H9 (cell line): Measurements from ENCODE around the gene GPC3. TPM values are rescaled to one million over a fixed set of nuclear protein-coding genes. Genes with fewer than 3 reads are reported as not detected.

Experiments used
- DNase-seq: peaks from one replicate; pipeline ENCODE4 v3.0.0-alpha.2; 2017
- H2AFZ ChIP-seq: one replicate; pipeline ENCODE4 v1.6.1; 2013; ENCODE audit warnings: mild to moderate bottlenecking, low read length, control low read depth, moderate library complexity
- H2AK5ac ChIP-seq: 2 replicates; pipeline ENCODE4 v1.6.1; 2013; ENCODE audit warnings: low read length, control low read depth, mixed read lengths; ENCODE audit not compliant: insufficient read length
- H2BK120ac ChIP-seq: one replicate; pipeline ENCODE4 v1.6.1; 2013; ENCODE audit warnings: low read depth, mild to moderate bottlenecking, low read length, control low read depth, inconsistent platforms; ENCODE audit not compliant: poor library complexity, severe bottlenecking
- H2BK12ac ChIP-seq: 2 replicates; pipeline ENCODE4 v1.6.1; 2013; ENCODE audit warnings: low read length, control low read depth, mixed read lengths, low read depth; ENCODE audit not compliant: insufficient read length
- H2BK15ac ChIP-seq: 2 replicates; pipeline ENCODE4 v1.6.1; 2013; ENCODE audit warnings: low read depth, low read length, control low read depth
- H2BK20ac ChIP-seq: one replicate; pipeline ENCODE4 v1.6.1; 2013; ENCODE audit warnings: low read depth, mild to moderate bottlenecking, low read length, control low read depth, inconsistent platforms; ENCODE audit not compliant: poor library complexity, severe bottlenecking
- H2BK5ac ChIP-seq: 2 replicates; pipeline ENCODE4 v1.6.1; 2013; ENCODE audit warnings: low read length, control low read depth, mixed read lengths; ENCODE audit not compliant: insufficient read length
- H3K14ac ChIP-seq: 2 replicates; pipeline ENCODE4 v1.6.1; 2013; ENCODE audit warnings: low read length, control low read depth; ENCODE audit not compliant: insufficient read depth
- H3K18ac ChIP-seq: 2 replicates; pipeline ENCODE4 v1.6.1; 2013; ENCODE audit warnings: low read depth, mild to moderate bottlenecking, mixed read lengths, low read length, control low read depth; ENCODE audit not compliant: insufficient read length
- H3K23ac ChIP-seq: 2 replicates; pipeline ENCODE4 v1.6.1; 2013; ENCODE audit warnings: low read length, control low read depth, mixed read lengths, low read depth; ENCODE audit not compliant: insufficient read length
- H3K23me2 ChIP-seq: 2 replicates; pipeline ENCODE4 v1.6.1; 2013; ENCODE audit warnings: low read depth, mild to moderate bottlenecking, mixed read lengths, low read length, control low read depth; ENCODE audit not compliant: insufficient read length, poor library complexity, severe bottlenecking
- H3K27ac ChIP-seq: 2 replicates; pipeline ENCODE4 v1.5.1; 2013; ENCODE audit warnings: low read length, control low read depth, mixed read lengths, low read depth; ENCODE audit not compliant: insufficient read length
- H3K27me3 ChIP-seq: 2 replicates; pipeline ENCODE4 v1.6.1; 2013; ENCODE audit warnings: low read length, control low read depth, inconsistent platforms; ENCODE audit not compliant: insufficient read depth
- H3K4ac ChIP-seq: 2 replicates; pipeline ENCODE4 v1.6.1; 2013; ENCODE audit warnings: low read depth, mild to moderate bottlenecking, control low read depth, inconsistent platforms, low read length, moderate library complexity
- H3K4me1 ChIP-seq: 2 replicates; pipeline ENCODE4 v1.6.1; 2013; ENCODE audit warnings: low read length, control low read depth, inconsistent platforms; ENCODE audit not compliant: insufficient read depth
- H3K4me2 ChIP-seq: 2 replicates; pipeline ENCODE4 v1.6.1; 2013; ENCODE audit warnings: low read length, control low read depth, mixed read lengths; ENCODE audit not compliant: insufficient read length, insufficient read depth
- H3K56ac ChIP-seq: 2 replicates; pipeline ENCODE4 v1.6.1; 2013; ENCODE audit warnings: low read depth, mild to moderate bottlenecking, mixed read lengths, low read length, control low read depth; ENCODE audit not compliant: insufficient read length
- H3K79me1 ChIP-seq: 2 replicates; pipeline ENCODE4 v1.6.1; 2013; ENCODE audit warnings: low read depth, mild to moderate bottlenecking, moderate library complexity, low read length, control low read depth, inconsistent platforms; ENCODE audit not compliant: insufficient read depth, poor library complexity, severe bottlenecking
- H3K79me2 ChIP-seq: 2 replicates; pipeline ENCODE4 v1.6.1; 2013; ENCODE audit warnings: low read length, control low read depth, inconsistent platforms; ENCODE audit not compliant: insufficient read depth
- H3K9ac ChIP-seq: 2 replicates; pipeline ENCODE4 v1.6.1; 2013; ENCODE audit warnings: low read length, control low read depth, mixed read lengths; ENCODE audit not compliant: insufficient read length; ENCODE audit errors: extremely low read depth
- H3K9me3 ChIP-seq: one replicate; pipeline ENCODE4 v1.6.1; 2013; ENCODE audit warnings: low read depth, low read length, inconsistent platforms; ENCODE audit not compliant: control insufficient read depth
- H3T11ph ChIP-seq: one replicate; pipeline ENCODE4 v1.6.1; 2013; ENCODE audit warnings: mild to moderate bottlenecking, low read length, control low read depth, inconsistent platforms
- H4K20me1 ChIP-seq: one replicate; pipeline ENCODE4 v1.6.1; 2013; ENCODE audit not compliant: control insufficient read depth, insufficient read length, insufficient read depth
- H4K5ac ChIP-seq: 2 replicates; pipeline ENCODE4 v1.6.1; 2013; ENCODE audit warnings: low read depth, mild to moderate bottlenecking, mixed read lengths, low read length, control low read depth; ENCODE audit not compliant: insufficient read length
- H4K8ac ChIP-seq: replicated peaks from 2 replicates; pipeline ENCODE4 v1.6.1; 2013; ENCODE audit warnings: low read length, control low read depth, mixed read lengths, low read depth; ENCODE audit not compliant: insufficient read length
- H4K91ac ChIP-seq: 2 replicates; pipeline ENCODE4 v1.6.1; 2013; ENCODE audit warnings: low read depth, mild to moderate bottlenecking, moderate library complexity, mixed read lengths, low read length, control low read depth; ENCODE audit not compliant: insufficient read length
- H3K27ac Mint-ChIP-seq, 3 experiments: 2 replicates in 2 of 3; 3 replicates in 1 of 3; pipeline ENCODE4 v1.8.0; 2020 to 2021; ENCODE audit warnings: mixed read lengths in 3 of 3, mild to moderate bottlenecking in 1 of 3, moderate library complexity in 1 of 3
- H3K27me3 Mint-ChIP-seq: 2 replicates; pipeline ENCODE4 v1.8.0; 2021; ENCODE audit warnings: low read depth, mild to moderate bottlenecking, moderate library complexity, mixed read lengths
- H3K36me3 Mint-ChIP-seq, 3 experiments: 2 replicates in 2 of 3; 3 replicates in 1 of 3; pipeline ENCODE4 v1.8.0; 2020 to 2021; ENCODE audit warnings: low read depth in 3 of 3, mixed read lengths in 3 of 3; ENCODE audit not compliant: insufficient read depth in 1 of 3
- H3K4me1 Mint-ChIP-seq, 2 experiments: 2 replicates each; pipeline ENCODE4 v1.8.0; 2020; ENCODE audit warnings: mixed read lengths in 2 of 2
- H3K4me3 Mint-ChIP-seq, 2 experiments: 2 replicates in 1 of 2; 3 replicates in 1 of 2; pipeline ENCODE4 v1.8.0; 2020 to 2021; ENCODE audit warnings: mild to moderate bottlenecking in 2 of 2, mixed read lengths in 2 of 2, moderate library complexity in 1 of 2
- H3K9me3 Mint-ChIP-seq, 2 experiments: 2 replicates in 1 of 2; 3 replicates in 1 of 2; pipeline ENCODE4 v1.8.0; 2020; ENCODE audit warnings: mild to moderate bottlenecking in 2 of 2, mixed read lengths in 2 of 2, moderate library complexity in 1 of 2
- WGBS: extraction: QIAGEN DNeasy Blood & Tissue Kit; methylation state at CpG from one replicate; pipeline ENCODE4 v1.1.7; 2013; ENCODE audit warnings: missing lambda C conversion rate, low lambda C conversion rate, mixed read lengths; ENCODE audit not compliant: insufficient read length; ENCODE audit errors: extremely low coverage; 5-methylcytosine and 5-hydroxymethylcytosine counted together
- total RNA-seq: library from RNA; stranded (reverse); gene quantifications from 2 replicates; pipeline ENCODE4 v1.2.1, GENCODE V29; 2021
- TF ChIP-seq, protein P1 (sequence below): fragments of 200-600 bp; sonication (generic); conservative IDR thresholded peaks from 3 replicates; pipeline ENCODE4 v1.8.0; 2021; ENCODE audit warnings: antibody characterized with exemption, mild to moderate bottlenecking

Gene GPC3
- total RNA-seq, 1 experiment from 2014 or later: 108 TPM

DNA sequence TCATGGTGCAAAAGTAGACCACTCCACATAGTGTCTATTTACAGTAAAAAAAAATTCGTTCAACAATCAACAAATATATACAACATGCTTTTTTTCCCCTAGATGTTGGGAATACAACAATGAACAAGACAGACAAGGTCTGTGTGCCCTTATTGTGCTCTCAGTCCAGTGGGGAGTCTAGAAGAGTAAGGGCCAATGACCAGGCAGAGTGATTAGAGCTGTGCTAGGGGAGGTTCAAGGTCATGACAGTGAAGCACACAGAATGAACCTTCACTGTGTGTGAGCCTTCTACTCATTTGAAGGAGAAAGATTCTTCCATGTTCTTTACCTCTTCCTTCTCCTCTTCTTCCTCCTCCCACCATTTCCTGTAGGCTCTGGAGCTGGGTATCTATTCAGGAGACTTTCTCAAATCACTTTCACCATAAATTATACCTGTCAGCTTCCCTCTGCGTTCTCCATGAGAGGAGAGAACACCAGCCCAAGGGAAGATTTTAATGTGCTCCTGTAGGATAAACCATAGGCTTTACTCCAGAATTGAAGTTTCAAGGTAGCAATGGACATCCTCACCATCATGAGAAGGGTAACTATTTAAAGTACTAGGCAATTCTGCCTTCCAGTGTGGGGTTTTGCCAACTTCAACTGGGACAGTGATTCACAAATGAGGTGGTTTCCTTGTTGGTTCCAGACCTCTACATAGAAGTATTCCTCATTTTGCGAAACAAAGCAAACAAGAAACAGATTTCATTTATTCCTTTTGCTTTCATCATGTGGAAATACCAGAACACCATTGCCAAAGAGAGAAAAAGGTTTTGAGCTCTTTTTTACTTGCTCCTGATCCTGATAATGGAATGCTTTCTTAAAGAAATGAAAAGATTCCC is 323.2 kb downstream of the GPC3 start:
- WGBS: no CpG with 5 or more reads among the region's 3 CpGs
- H2BK120ac ChIP-seq: no peak overlapping the region
- H3K14ac ChIP-seq: no peak overlapping the region
- H3K9me3 Mint-ChIP-seq: no peaks in the 10 kb centered on the region
- peaks cover 3 to 11% (median 10%) of the 10 kb centered on the region in 3 experiments; a peak in 3 of 7 replicates for H3K36me3 Mint-ChIP-seq
- no peaks in the 10 kb centered on the region for H3K79me1 ChIP-seq
- H3K9me3 ChIP-seq: no peaks in the 10 kb centered on the region
- H3K18ac ChIP-seq: no peak overlapping the region
- no peak overlapping the region for H2BK5ac ChIP-seq
- TF ChIP-seq, protein P1, sequence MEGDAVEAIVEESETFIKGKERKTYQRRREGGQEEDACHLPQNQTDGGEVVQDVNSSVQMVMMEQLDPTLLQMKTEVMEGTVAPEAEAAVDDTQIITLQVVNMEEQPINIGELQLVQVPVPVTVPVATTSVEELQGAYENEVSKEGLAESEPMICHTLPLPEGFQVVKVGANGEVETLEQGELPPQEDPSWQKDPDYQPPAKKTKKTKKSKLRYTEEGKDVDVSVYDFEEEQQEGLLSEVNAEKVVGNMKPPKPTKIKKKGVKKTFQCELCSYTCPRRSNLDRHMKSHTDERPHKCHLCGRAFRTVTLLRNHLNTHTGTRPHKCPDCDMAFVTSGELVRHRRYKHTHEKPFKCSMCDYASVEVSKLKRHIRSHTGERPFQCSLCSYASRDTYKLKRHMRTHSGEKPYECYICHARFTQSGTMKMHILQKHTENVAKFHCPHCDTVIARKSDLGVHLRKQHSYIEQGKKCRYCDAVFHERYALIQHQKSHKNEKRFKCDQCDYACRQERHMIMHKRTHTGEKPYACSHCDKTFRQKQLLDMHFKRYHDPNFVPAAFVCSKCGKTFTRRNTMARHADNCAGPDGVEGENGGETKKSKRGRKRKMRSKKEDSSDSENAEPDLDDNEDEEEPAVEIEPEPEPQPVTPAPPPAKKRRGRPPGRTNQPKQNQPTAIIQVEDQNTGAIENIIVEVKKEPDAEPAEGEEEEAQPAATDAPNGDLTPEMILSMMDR: no peak
- H2BK12ac ChIP-seq: no peak overlapping the region
- H2BK20ac ChIP-seq: no peak overlapping the region
- H3K79me2 ChIP-seq: no peaks in the 10 kb centered on the region
- no peak overlapping the region for H3K9ac ChIP-seq
- no peak overlapping the region for H2AFZ ChIP-seq
- no peak overlapping the region for H3K27ac ChIP-seq
- H3K56ac ChIP-seq: no peak overlapping the region
- no peak overlapping the region for H3K4me2 ChIP-seq
- H3K27ac Mint-ChIP-seq: 0 out of 7 replicates have a peak overlapping the region, but pooled peaks of 1 of the 3 experiments have one; percentile 6
- no peak overlapping the region for H3K4ac ChIP-seq
- no peaks in the 10 kb centered on the region for H3K27me3 ChIP-seq
- H4K5ac ChIP-seq: no peak overlapping the region
- H3K23ac ChIP-seq: no peak overlapping the region
- no peaks in the 10 kb centered on the region for H4K20me1 ChIP-seq
- no peak overlapping the region for H3K4me3 Mint-ChIP-seq
- H3K4me1 ChIP-seq: peaks cover 17% of the 10 kb centered on the region; the same call in 1 of the 2 replicates
- no peak overlapping the region for H2AK5ac ChIP-seq
- DNase-seq: no peak
- H3K4me1 Mint-ChIP-seq: peaks cover 27 to 42% of the 10 kb centered on the region in 2 experiments
- H2BK15ac ChIP-seq: no peak overlapping the region
- no peak overlapping the region for H3T11ph ChIP-seq
- H3K27me3 Mint-ChIP-seq: no peaks in the 10 kb centered on the region
- H4K91ac ChIP-seq: no peak overlapping the region
- H4K8ac ChIP-seq: no peak overlapping the region
- H3K23me2 ChIP-seq: no peaks in the 10 kb centered on the region
